Measurements from ENCODE around the gene OR2A42. TPM values are rescaled to one million over a fixed set of nuclear protein-coding genes. Genes with fewer than 3 reads are reported as not detected.
A peak's percentile ranks its signal among the peaks of the same experiment; 100 is the strongest.
"Not testable (repeated sequence)": the region's sequence is repeated elsewhere in the genome, so short reads cannot be mapped to it uniquely, and the experiment has no call there.

OR2A42 gene
- total RNA-seq, 1 experiment from 2014 or later: not detected

DNA sequence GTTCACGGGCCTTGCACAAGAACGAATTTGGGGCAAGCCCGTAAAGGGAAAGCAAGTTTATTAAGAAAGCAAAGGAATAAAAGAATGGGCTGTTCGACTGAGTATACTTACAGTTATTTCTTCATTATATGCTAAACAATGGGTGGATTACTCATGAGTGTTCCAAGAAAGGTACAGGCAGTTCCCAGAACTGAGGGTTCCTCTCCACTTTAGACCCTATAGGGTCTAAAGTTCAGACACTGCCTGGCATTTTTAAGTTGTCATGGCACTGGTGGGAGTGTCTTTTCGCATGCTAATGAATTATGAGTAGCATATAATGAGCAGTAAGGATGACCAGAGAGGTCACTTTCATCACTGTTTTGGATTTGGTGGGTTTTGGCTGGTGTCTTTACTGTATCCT, 34.1 kb downstream of the OR2A42 start:
- H3K4me2 ChIP-seq; H3K9me3 ChIP-seq (ENCODE audit: insufficient read depth, low read depth); DNase-seq; H3K27ac ChIP-seq; BruUV-seq (replicated peaks); H3K36me3 ChIP-seq (ENCODE audit: low read depth); H3F3A ChIP-seq (ENCODE audit: insufficient read depth, low read depth); H3K4me3 ChIP-seq; H3K79me2 ChIP-seq (ENCODE audit: low read depth); intact Hi-C loops (cut with micrococcal nuclease; ENCODE audit: unreplicated experiment); CTCF ChIA-PET; H2AFZ ChIP-seq; H4K20me1 ChIP-seq (ENCODE audit: insufficient read depth); H3K27me3 ChIP-seq (ENCODE audit: insufficient read depth, low read depth); H3K4me1 ChIP-seq (replicated peaks; ENCODE audit: insufficient read depth); POLR2A ChIA-PET (ENCODE audit: unreplicated experiment); H3K9me2 ChIP-seq (ENCODE audit: insufficient read depth): not testable (repeated sequence)

GRCh38 chr7:144203086-144203485, 36.3 kb downstream of the OR2A42 start:
- CTCF ChIA-PET; H3K79me2 ChIP-seq (ENCODE audit: low read depth); H3K27ac ChIP-seq; H3K4me3 ChIP-seq; H3K4me2 ChIP-seq; H3K9me2 ChIP-seq (ENCODE audit: insufficient read depth); H3K9me3 ChIP-seq (ENCODE audit: insufficient read depth, low read depth); intact Hi-C loops (cut with micrococcal nuclease; ENCODE audit: unreplicated experiment); DNase-seq; H4K20me1 ChIP-seq (ENCODE audit: insufficient read depth); H3K4me1 ChIP-seq (replicated peaks; ENCODE audit: insufficient read depth); POLR2A ChIA-PET (ENCODE audit: unreplicated experiment); BruUV-seq (replicated peaks); H2AFZ ChIP-seq; H3F3A ChIP-seq (ENCODE audit: insufficient read depth, low read depth); H3K27me3 ChIP-seq (ENCODE audit: insufficient read depth, low read depth); H3K36me3 ChIP-seq (ENCODE audit: low read depth): not testable (repeated sequence)

DNA sequence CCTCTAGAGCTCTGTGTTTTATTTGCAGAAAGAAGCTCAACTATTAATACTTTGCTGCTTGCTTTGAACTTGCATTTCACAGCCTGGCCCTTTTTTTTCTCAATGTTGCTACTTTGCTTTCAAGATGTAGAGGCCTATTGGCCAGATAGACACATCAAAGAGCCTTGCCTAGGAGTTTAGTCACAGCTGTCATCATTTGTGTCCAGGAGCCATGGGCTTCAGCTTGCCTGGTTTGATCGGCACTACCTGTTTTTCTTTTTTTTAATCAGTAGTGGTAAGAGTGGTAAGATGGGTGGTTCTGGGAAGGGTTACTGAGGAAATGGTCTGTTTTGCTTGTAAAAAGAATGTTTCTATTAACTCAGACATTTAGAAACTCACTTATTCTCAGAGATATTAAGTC, 37.4 kb downstream of the OR2A42 start:
- H3K9me3 ChIP-seq (ENCODE audit: insufficient read depth, low read depth); H3K27me3 ChIP-seq (ENCODE audit: insufficient read depth, low read depth); DNase-seq; H2AFZ ChIP-seq; H3K27ac ChIP-seq; POLR2A ChIA-PET (ENCODE audit: unreplicated experiment); H3K79me2 ChIP-seq (ENCODE audit: low read depth); H3K4me3 ChIP-seq; H3K36me3 ChIP-seq (ENCODE audit: low read depth); H3K4me2 ChIP-seq; H3K4me1 ChIP-seq (replicated peaks; ENCODE audit: insufficient read depth); H3F3A ChIP-seq (ENCODE audit: insufficient read depth, low read depth); BruUV-seq (replicated peaks); CTCF ChIA-PET; H3K9me2 ChIP-seq (ENCODE audit: insufficient read depth); intact Hi-C loops (cut with micrococcal nuclease; ENCODE audit: unreplicated experiment); H4K20me1 ChIP-seq (ENCODE audit: insufficient read depth): not testable (repeated sequence)

- H3K4me2 ChIP-seq; H3K27me3 ChIP-seq (ENCODE audit: insufficient read depth, low read depth); DNase-seq; H2AFZ ChIP-seq; POLR2A ChIA-PET (ENCODE audit: unreplicated experiment); CTCF ChIA-PET; H3K9me3 ChIP-seq (ENCODE audit: insufficient read depth, low read depth); H3K27ac ChIP-seq; H3K36me3 ChIP-seq (ENCODE audit: low read depth); BruUV-seq (replicated peaks); H3K4me3 ChIP-seq; H3F3A ChIP-seq (ENCODE audit: insufficient read depth, low read depth); H3K79me2 ChIP-seq (ENCODE audit: low read depth); H3K4me1 ChIP-seq (replicated peaks; ENCODE audit: insufficient read depth); H4K20me1 ChIP-seq (ENCODE audit: insufficient read depth); intact Hi-C loops (cut with micrococcal nuclease; ENCODE audit: unreplicated experiment); H3K9me2 ChIP-seq (ENCODE audit: insufficient read depth): not testable (repeated sequence)
These were observed 40.5 kb downstream of the OR2A42 start for GRCh38 chr7:144198934-144199333.

DNA sequence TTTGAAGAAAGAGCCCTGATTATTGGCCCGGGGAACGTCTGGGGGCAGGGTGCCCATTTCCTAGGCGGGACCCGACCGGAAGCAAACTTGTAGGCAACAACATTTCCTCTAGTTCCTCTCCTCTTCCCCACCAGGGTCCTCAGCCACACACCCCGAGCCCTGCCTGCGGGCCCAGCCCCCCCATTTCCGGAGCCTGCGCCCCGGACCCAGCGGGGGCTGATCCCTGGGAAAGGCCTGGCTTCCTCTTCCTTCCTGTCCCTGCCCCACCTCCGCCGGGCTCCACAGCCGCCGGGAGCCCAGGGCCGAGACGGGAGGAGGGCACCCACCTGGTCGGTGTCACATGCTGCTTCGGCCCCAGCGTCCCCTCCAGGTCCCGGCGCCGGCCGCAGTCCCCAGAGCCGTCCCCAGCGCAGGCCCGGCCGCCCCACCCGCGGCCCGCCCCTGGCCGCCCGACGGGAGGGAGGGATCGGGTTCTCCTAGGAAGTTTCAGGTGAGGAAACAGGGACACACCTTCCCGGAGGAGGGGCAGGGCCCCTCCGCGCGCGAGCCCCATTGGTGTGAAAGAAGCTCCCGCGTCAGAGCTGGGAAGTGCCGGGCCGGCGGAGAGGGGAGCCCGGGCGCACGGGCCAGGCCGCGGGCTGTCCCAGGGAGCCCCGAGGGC, 44.1 kb downstream of the OR2A42 start, which contains the start of gene ARHGEF35:
Gene ARHGEF35 (minus strand): TSS at position 622 of the 661 bp plus-strand sequence. CDS start 7,450 bp downstream, outside the sequence.
- H3F3A ChIP-seq (ENCODE audit: insufficient read depth, low read depth); H3K4me2 ChIP-seq; H2AFZ ChIP-seq; H3K9me3 ChIP-seq (ENCODE audit: insufficient read depth, low read depth); CTCF ChIA-PET; H3K36me3 ChIP-seq (ENCODE audit: low read depth); H3K27ac ChIP-seq; H3K4me1 ChIP-seq (replicated peaks; ENCODE audit: insufficient read depth); H4K20me1 ChIP-seq (ENCODE audit: insufficient read depth); H3K4me3 ChIP-seq; H3K9me2 ChIP-seq (ENCODE audit: insufficient read depth); H3K27me3 ChIP-seq (ENCODE audit: insufficient read depth, low read depth); DNase-seq; POLR2A ChIA-PET (ENCODE audit: unreplicated experiment); BruUV-seq (replicated peaks); intact Hi-C loops (cut with micrococcal nuclease; ENCODE audit: unreplicated experiment); H3K79me2 ChIP-seq (ENCODE audit: low read depth): not testable (repeated sequence)

- H4K20me1 ChIP-seq (ENCODE audit: insufficient read depth); H3K4me3 ChIP-seq; H3K9me3 ChIP-seq (ENCODE audit: insufficient read depth, low read depth); H3K9me2 ChIP-seq (ENCODE audit: insufficient read depth); H3K4me2 ChIP-seq; CTCF ChIA-PET; H3K4me1 ChIP-seq (replicated peaks; ENCODE audit: insufficient read depth); DNase-seq; H3K27ac ChIP-seq; H3K36me3 ChIP-seq (ENCODE audit: low read depth); H3K79me2 ChIP-seq (ENCODE audit: low read depth); H3K27me3 ChIP-seq (ENCODE audit: insufficient read depth, low read depth); intact Hi-C loops (cut with micrococcal nuclease; ENCODE audit: unreplicated experiment); POLR2A ChIA-PET (ENCODE audit: unreplicated experiment); H2AFZ ChIP-seq; H3F3A ChIP-seq (ENCODE audit: insufficient read depth, low read depth): not testable (repeated sequence)
- BruUV-seq (replicated peaks): TSS peak; percentile 84
These were observed 45.0 kb downstream of the OR2A42 start for GRCh38 chr7:144194453-144194852.

- H3K4me2 ChIP-seq; CTCF ChIA-PET; H3K4me1 ChIP-seq (replicated peaks; ENCODE audit: insufficient read depth); POLR2A ChIA-PET (ENCODE audit: unreplicated experiment); H3K79me2 ChIP-seq (ENCODE audit: low read depth); H3K36me3 ChIP-seq (ENCODE audit: low read depth); H3K9me3 ChIP-seq (ENCODE audit: insufficient read depth, low read depth); H3K9me2 ChIP-seq (ENCODE audit: insufficient read depth); H2AFZ ChIP-seq; H3K27ac ChIP-seq; H3K27me3 ChIP-seq (ENCODE audit: insufficient read depth, low read depth); intact Hi-C loops (cut with micrococcal nuclease; ENCODE audit: unreplicated experiment); H4K20me1 ChIP-seq (ENCODE audit: insufficient read depth); H3K4me3 ChIP-seq; DNase-seq; H3F3A ChIP-seq (ENCODE audit: insufficient read depth, low read depth); BruUV-seq (replicated peaks): not testable (repeated sequence)
These were observed 45.6 kb downstream of the OR2A42 start for GRCh38 chr7:144193782-144194181.

Data from PC-9 (cell line).